ENCODE measurements around the gene RBM20. TPM values are rescaled to one million over a fixed set of nuclear protein-coding genes. Genes with fewer than 3 reads are reported as not detected.

The RBM20 gene
- total RNA-seq, 2 donors from 2014 or later, result 51.7 to 59.9 TPM

GRCh38 chr10:110871298-110872084 is 227.4 kb downstream of the RBM20 start, which contains the start of gene PDCD4:
TSS of gene PDCD4 (plus strand) at chr10:110871928. CDS start at chr10:110876028, 4,100 bp downstream.
- Histone ChIP-seq H3K27ac (peak within 1 kb of the TSS; percentile 96 to 99), H3K27me3 (no peaks in the 10 kb centered on the region), H3K4me1 (peaks cover 0 to 19% of the 10 kb centered on the region in 2 donors), H3K36me3 (peaks cover 6% of the 10 kb centered on the region), H3K9me3 (no peaks in the 10 kb centered on the region), H3K4me3 (peak within 1 kb of the TSS; percentile 74 to 99)
- no peak for TF ChIP-seq CTCF (IDR thresholded peaks at IDR 0.05)
- peak; percentile 100 for DNase-seq (ENCODE audit: low spot score)

GRCh38 chr10:110872145-110872983 is 228.2 kb downstream of the RBM20 start:
- Histone ChIP-seq H3K4me1 (peaks cover 0 to 19% of the 10 kb centered on the region in 2 donors), H3K4me3 (peak overlapping the region; percentile 74 to 99), H3K27ac (peak overlapping the region; percentile 96 to 99), H3K9me3 (no peaks in the 10 kb centered on the region), H3K36me3 (peaks cover 6% of the 10 kb centered on the region), H3K27me3 (no peaks in the 10 kb centered on the region)
- DNase-seq (ENCODE audit: low spot score), result peak; percentile 73
- peak in 1 of 2 donors; percentile 9 for TF ChIP-seq CTCF (IDR thresholded peaks at IDR 0.05)

- H3K36me3 ChIP-seq, result peaks cover 6% of the 10 kb centered on the region
- no peaks in the 10 kb centered on the region for H3K27me3 ChIP-seq
- no peak for TF ChIP-seq CTCF (IDR thresholded peaks at IDR 0.05)
- H3K4me3 ChIP-seq, result peak overlapping the region; percentile 74 to 99
- H3K4me1 ChIP-seq, result peaks cover 0 to 19% of the 10 kb centered on the region in 2 donors
- peak overlapping the region; percentile 96 to 99 for H3K27ac ChIP-seq
- H3K9me3 ChIP-seq, result no peaks in the 10 kb centered on the region
- DNase-seq (ENCODE audit: low spot score), result no peak
Measured at GRCh38 chr10:110872984-110873923, 229.1 kb downstream of the RBM20 start.

- peaks cover 6% of the 10 kb centered on the region for H3K36me3 ChIP-seq
- peak overlapping the region; percentile 74 to 99 for H3K4me3 ChIP-seq
- H3K27ac ChIP-seq, result peak overlapping the region in 1 of 2 donors; percentile 96
- H3K4me1 ChIP-seq, result peaks cover 0 to 19% of the 10 kb centered on the region in 2 donors
- no peak for DNase-seq (ENCODE audit: low spot score)
- H3K9me3 ChIP-seq, result no peaks in the 10 kb centered on the region
- H3K27me3 ChIP-seq, result no peaks in the 10 kb centered on the region
- TF ChIP-seq CTCF (IDR thresholded peaks at IDR 0.05), result no peak
Measured at GRCh38 chr10:110873951-110874350, 229.8 kb downstream of the RBM20 start.

- TF ChIP-seq CTCF (IDR thresholded peaks at IDR 0.05), result no peak
- H3K9me3 ChIP-seq, result no peaks in the 10 kb centered on the region
- DNase-seq (ENCODE audit: low spot score), result no peak
- no peak overlapping the region for H3K27ac ChIP-seq
- H3K4me1 ChIP-seq, result peaks cover 0 to 22% of the 10 kb centered on the region in 2 donors
- no peaks in the 10 kb centered on the region for H3K27me3 ChIP-seq
- H3K4me3 ChIP-seq, result no peak overlapping the region
- H3K36me3 ChIP-seq, result peaks cover 6% of the 10 kb centered on the region
Measured at GRCh38 chr10:110876000-110876399, 231.9 kb downstream of the RBM20 start.
